ENCODE data around the gene TMEM130. TPM values are rescaled to one million over a fixed set of nuclear protein-coding genes. Genes with fewer than 3 reads are reported as not detected.
"Not testable (repeated sequence)": the region's sequence is repeated elsewhere in the genome, so short reads cannot be mapped to it uniquely, and the experiment has no call there.

Gene TMEM130
- total RNA-seq, 2 experiments from 2014 or later, result 0.39 TPM; not detected in 1

GRCh38 chr7:98874942-98875341 is 5.1 kb upstream of the TMEM130 start:
- peaks cover 8 to 10% of the 10 kb centered on the region in 2 experiments for H3K27me3 ChIP-seq (ENCODE audit: control insufficient read depth in 1 of 2, insufficient read depth in 2 of 2, low read length in 2 of 2)
- H3K36me3 ChIP-seq (ENCODE audit: insufficient read depth, low read length), result no peaks in the 10 kb centered on the region
- Mint-ChIP-seq H3K4me1 (ENCODE audit: low read depth) (peaks cover 6% of the 10 kb centered on the region), H3K36me3 (ENCODE audit: low read depth) (peaks cover 9% of the 10 kb centered on the region), H3K27ac (no peak overlapping the region), H3K27me3 (peaks cover 18% of the 10 kb centered on the region), H3K4me3 (peak overlapping the region; percentile 81), H3K9me3 (no peaks in the 10 kb centered on the region)
- CTCF ChIA-PET, result no interaction called here
- intact Hi-C loops (cut with DNase I, micrococcal nuclease), result loop anchor here in 1 of 2 experiments (5.0 kb wide), 2 partner anchors 593 to 1758 kb away; partner anchors contain the start of genes BRI3 and SDHAF3
- no peak for ATAC-seq (ENCODE audit: poor library complexity)
- no peak for DNase-seq
- H3K4me3 ChIP-seq (ENCODE audit: low read length), result no peak overlapping the region
- no peaks in the 10 kb centered on the region for H3K9me3 ChIP-seq (ENCODE audit: control insufficient read depth in 1 of 2, insufficient read depth in 1 of 2, low read length in 2 of 2)
- POLR2A ChIA-PET, result no interaction called here
- H3K4me1 ChIP-seq (ENCODE audit: insufficient read depth, low read length), result peaks cover 28% of the 10 kb centered on the region
- H3K27ac ChIP-seq (ENCODE audit: low read depth in 1 of 2, low read length in 2 of 2), result no peak overlapping the region
- TF ChIP-seq, protein P1, sequence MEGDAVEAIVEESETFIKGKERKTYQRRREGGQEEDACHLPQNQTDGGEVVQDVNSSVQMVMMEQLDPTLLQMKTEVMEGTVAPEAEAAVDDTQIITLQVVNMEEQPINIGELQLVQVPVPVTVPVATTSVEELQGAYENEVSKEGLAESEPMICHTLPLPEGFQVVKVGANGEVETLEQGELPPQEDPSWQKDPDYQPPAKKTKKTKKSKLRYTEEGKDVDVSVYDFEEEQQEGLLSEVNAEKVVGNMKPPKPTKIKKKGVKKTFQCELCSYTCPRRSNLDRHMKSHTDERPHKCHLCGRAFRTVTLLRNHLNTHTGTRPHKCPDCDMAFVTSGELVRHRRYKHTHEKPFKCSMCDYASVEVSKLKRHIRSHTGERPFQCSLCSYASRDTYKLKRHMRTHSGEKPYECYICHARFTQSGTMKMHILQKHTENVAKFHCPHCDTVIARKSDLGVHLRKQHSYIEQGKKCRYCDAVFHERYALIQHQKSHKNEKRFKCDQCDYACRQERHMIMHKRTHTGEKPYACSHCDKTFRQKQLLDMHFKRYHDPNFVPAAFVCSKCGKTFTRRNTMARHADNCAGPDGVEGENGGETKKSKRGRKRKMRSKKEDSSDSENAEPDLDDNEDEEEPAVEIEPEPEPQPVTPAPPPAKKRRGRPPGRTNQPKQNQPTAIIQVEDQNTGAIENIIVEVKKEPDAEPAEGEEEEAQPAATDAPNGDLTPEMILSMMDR (IDR thresholded peaks at IDR 0.05), result no peak

DNA sequence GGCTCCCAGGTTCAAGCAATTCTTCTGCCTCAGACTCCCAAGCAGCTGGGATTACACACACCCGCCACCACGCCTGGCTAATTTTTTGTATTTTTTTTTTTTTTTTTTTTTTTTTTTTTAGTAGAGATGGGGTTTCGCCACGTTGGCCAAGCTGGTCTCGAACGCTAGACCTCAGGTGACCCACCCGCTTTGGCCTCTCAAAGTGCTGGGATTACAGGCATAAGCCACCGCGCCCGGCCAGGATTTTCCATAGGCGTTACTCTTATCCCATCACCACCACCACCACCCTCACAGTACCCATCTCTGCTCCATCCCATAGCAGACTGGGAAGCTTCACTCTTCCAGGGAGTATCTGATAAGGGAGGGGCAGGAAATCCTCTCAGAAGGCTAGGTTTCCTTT is 3.8 kb upstream of the TMEM130 start:
- DNase-seq; H3K9me3 ChIP-seq (ENCODE audit: control insufficient read depth in 1 of 2, insufficient read depth in 1 of 2, low read length in 2 of 2); H3K36me3 ChIP-seq (ENCODE audit: insufficient read depth, low read length); intact Hi-C loops (cut with DNase I, micrococcal nuclease); H3K9me3 Mint-ChIP-seq; H3K27ac ChIP-seq (ENCODE audit: low read depth in 1 of 2, low read length in 2 of 2); H3K36me3 Mint-ChIP-seq (ENCODE audit: low read depth); ATAC-seq (ENCODE audit: poor library complexity); H3K4me3 ChIP-seq (ENCODE audit: low read length); CTCF ChIA-PET; H3K4me3 Mint-ChIP-seq; H3K27ac Mint-ChIP-seq; H3K4me1 Mint-ChIP-seq (ENCODE audit: low read depth); POLR2A ChIA-PET: not testable (repeated sequence)
- Histone ChIP-seq H3K27me3 (ENCODE audit: control insufficient read depth in 1 of 2, insufficient read depth in 2 of 2, low read length in 2 of 2) (peaks cover 10 to 21% of the 10 kb centered on the region in 2 experiments), H3K4me1 (ENCODE audit: insufficient read depth, low read length) (peaks cover 28% of the 10 kb centered on the region)
- peaks cover 24% of the 10 kb centered on the region for H3K27me3 Mint-ChIP-seq

DNA sequence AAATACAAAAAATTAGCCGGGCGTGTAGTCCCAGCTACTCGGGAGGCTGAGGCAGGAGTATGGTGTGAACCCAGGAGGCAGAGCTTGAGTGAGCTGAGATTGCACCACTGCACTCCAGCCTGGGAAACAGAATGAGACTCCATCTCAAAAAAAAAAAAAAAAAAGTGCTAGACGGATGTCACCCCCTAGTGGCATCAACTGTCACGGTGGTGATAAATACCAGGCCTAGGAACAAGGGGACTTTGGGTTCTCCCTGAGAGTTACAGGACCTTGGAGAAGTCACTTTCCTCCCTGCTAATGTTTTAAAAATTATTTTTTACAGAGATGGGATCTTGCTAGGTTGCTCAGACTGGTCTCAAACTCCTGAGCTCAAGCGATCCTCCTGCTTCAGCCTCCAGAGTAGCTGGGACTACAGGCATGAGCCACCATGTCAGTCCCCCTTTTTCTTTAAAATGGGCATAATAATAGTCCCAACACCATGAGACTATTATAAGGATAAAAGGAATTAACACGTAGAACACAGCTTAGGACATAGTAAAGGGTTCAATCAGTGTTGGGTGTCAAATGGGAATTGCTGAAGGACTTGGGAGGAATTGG is 2.6 kb upstream of the TMEM130 start:
- Mint-ChIP-seq H3K27ac (no peak overlapping the region), H3K9me3 (no peaks in the 10 kb centered on the region), H3K4me1 (ENCODE audit: low read depth) (no peaks in the 10 kb centered on the region), H3K27me3 (peaks cover 30% of the 10 kb centered on the region), H3K4me3 (peak overlapping the region; percentile 38), H3K36me3 (ENCODE audit: low read depth) (no peaks in the 10 kb centered on the region)
- CTCF ChIA-PET, result interaction anchor here (0.5 kb wide), 1 partner anchor 36 kb away, joined by 3 read pairs; no protein-coding TSS in a partner anchor
- peak; percentile 53 for ATAC-seq (ENCODE audit: poor library complexity)
- Histone ChIP-seq H3K36me3 (ENCODE audit: insufficient read depth, low read length) (no peaks in the 10 kb centered on the region), H3K4me3 (ENCODE audit: low read length) (no peak overlapping the region), H3K27me3 (ENCODE audit: control insufficient read depth in 1 of 2, insufficient read depth in 2 of 2, low read length in 2 of 2) (peaks cover 10 to 27% of the 10 kb centered on the region in 2 experiments), H3K4me1 (ENCODE audit: insufficient read depth, low read length) (peaks cover 21% of the 10 kb centered on the region), H3K27ac (ENCODE audit: low read depth in 1 of 2, low read length in 2 of 2) (no peak overlapping the region), H3K9me3 (ENCODE audit: control insufficient read depth in 1 of 2, insufficient read depth in 1 of 2, low read length in 2 of 2) (no peaks in the 10 kb centered on the region)
- POLR2A ChIA-PET, result no interaction called here
- intact Hi-C loops (cut with DNase I, micrococcal nuclease), result no loop called here
- peak in 4 of 14 experiments; percentile 23 to 66 (median 47) for DNase-seq
- TF ChIP-seq, protein P1 (IDR thresholded peaks at IDR 0.05), result peak; percentile 43
